GM12878 (cell line): ENCODE measurements around the gene PADI1.

Experiments
- ATF7 ChIP-seq: fragments of 450-650 bp; IDR thresholded peaks from 2 replicates; pipeline ENCODE4 v1.6.1; 2016; ENCODE audit warnings: low read depth, mild to moderate bottlenecking
- BACH1 ChIP-seq: fragments of 450-650 bp; IDR thresholded peaks from 2 replicates; pipeline ENCODE4 v1.6.1; 2017; ENCODE audit warnings: mild to moderate bottlenecking, borderline replicate concordance
- RELA ChIP-seq: fragments of 450-650 bp; IDR thresholded peaks from 2 replicates; pipeline ENCODE4 v1.8.0; 2014; ENCODE audit warnings: borderline replicate concordance; ENCODE audit not compliant: partially characterized antibody
- SMARCA5 ChIP-seq: fragments of 450-650 bp; IDR thresholded peaks from 2 replicates; pipeline ENCODE4 v1.6.1; 2017; ENCODE audit warnings: mild to moderate bottlenecking
- ZNF274 ChIP-seq: IDR thresholded peaks from one replicate; pipeline ENCODE4 v1.8.0; 2011; ENCODE audit not compliant: insufficient read length, insufficient read depth
- TF ChIP-seq, protein P1 (sequence below), 3 experiments: IDR thresholded peaks in 2 of 3; conservative IDR thresholded peaks in 1 of 3; 2 replicates each; pipeline ENCODE4 v1.5.1; 2011; ENCODE audit warnings: low read depth in 3 of 3, low read length in 3 of 3, mild to moderate bottlenecking in 3 of 3, control low read depth in 2 of 3, moderate library complexity in 2 of 3, inconsistent platforms in 1 of 3, mixed read lengths in 1 of 3; ENCODE audit not compliant: control insufficient read depth in 2 of 3, insufficient read depth in 1 of 3; ENCODE audit errors: extremely low read depth in 1 of 3

DNA sequence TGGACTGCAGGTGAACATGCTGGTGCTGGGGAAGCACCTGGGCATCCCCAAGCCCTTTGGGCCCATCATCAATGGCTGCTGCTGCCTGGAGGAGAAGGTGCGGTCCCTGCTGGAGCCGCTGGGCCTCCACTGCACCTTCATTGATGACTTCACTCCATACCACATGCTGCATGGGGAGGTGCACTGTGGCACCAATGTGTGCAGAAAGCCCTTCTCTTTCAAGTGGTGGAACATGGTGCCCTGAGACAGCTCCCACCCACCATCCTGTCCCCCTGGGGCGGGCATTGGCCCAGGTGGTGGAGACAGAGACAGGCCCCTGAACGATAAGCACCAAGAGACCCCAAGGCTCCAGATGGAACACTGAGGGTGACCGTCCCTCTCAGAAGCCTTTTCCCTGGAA is 77.9 kb downstream of the PADI1 start:
- TF ChIP-seq, protein P1, sequence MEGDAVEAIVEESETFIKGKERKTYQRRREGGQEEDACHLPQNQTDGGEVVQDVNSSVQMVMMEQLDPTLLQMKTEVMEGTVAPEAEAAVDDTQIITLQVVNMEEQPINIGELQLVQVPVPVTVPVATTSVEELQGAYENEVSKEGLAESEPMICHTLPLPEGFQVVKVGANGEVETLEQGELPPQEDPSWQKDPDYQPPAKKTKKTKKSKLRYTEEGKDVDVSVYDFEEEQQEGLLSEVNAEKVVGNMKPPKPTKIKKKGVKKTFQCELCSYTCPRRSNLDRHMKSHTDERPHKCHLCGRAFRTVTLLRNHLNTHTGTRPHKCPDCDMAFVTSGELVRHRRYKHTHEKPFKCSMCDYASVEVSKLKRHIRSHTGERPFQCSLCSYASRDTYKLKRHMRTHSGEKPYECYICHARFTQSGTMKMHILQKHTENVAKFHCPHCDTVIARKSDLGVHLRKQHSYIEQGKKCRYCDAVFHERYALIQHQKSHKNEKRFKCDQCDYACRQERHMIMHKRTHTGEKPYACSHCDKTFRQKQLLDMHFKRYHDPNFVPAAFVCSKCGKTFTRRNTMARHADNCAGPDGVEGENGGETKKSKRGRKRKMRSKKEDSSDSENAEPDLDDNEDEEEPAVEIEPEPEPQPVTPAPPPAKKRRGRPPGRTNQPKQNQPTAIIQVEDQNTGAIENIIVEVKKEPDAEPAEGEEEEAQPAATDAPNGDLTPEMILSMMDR (IDR thresholded peaks at IDR 0.05 in 2 of 3, conservative IDR thresholded peaks at IDR 0.05 in 1 of 3; ENCODE audit: control insufficient read depth in 2 of 3, extremely low read depth in 1 of 3, insufficient read depth in 1 of 3, low read depth in 3 of 3, low read length in 3 of 3) = no peak
- TF ChIP-seq RELA (no peak), ATF7 (no peak), ZNF274 (no peak), SMARCA5 (no peak), BACH1 (no peak)
